ENCODE measurements around the gene SNX3.
"Not testable (repeated sequence)": the region's sequence is repeated elsewhere in the genome, so short reads cannot be mapped to it uniquely, and the experiment has no call there.

The SNX3 gene

DNA sequence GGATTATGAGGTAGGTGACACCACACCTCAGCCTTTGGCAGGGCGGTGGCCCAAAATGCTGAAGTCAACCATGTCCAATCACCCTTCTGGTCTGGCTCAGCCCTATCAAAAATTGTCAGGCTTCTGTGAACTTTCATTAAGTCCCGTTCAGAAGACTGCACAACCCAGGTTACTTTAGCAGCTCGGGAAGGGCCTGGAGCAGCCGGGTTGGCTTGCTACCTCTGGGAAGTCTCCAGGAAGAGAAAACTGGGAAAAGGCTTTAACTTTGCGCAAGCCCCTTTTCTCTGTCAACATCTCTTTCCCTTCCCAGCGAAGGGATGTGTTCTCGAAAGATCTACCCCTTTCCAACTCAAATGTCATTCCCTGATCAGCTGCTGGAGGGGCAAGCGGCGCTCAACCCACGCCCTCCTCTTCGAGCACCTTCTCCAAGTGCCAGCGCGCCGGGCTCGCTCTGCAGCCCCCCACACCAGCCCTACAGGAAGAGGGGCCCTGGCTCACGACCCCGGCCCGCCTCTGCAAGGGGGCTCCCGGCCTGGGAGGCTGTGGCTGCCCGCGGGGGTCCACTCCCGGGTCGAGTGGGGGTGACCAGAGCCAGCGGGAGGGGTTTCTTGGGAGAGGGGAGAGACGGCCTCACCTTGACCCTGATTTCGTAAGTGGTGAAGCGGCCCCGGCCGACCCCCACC is 573 bp downstream of the SNX3 start:
- peak in 1 of 3 donors; percentile 10 for DNase-seq (ENCODE audit: low read depth in 3 of 3)

DNA sequence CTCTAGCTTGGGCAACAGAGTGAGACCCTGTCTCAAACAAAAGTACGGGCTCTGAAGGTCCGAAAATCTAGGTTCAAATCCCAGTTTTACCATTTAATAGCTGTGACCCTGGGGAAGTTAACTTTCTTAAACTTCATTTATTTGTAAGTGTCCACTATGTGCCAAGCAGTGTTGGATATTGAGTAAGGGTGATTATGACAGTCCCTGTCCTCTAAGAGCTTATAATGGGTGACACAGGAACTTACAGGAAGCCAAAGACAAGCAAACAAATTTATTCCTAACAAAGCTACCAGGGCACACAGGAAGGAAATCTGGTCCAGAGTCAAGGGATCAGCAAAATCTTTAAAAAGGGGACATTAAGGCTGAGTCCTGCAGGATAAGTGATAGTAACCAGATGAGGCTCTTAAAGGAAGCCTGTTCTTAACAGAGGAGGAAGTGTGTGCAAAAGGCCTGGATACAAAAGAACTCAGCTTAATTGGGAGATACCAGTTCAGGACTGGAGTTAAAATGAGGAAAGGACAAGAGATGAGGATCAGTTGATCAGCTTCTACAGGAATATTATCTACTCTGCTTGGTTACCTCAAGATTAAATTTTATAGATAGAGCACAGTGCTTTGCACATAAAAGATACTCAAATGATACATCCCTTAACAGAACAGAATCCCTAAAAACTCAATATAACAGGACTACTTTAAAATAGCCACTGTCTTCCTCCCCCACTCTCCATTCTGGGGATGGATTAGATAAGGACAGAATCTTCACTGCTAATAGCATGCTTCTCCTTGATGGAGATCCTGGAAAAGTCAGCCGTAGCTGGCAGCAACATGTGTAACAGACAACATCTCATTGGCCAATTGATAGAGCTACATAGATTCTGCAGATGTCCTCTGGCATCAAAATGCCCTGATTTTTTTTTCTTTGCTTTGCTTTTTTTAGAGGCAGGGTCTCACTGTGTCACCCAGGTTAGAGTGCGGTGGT is 6.1 kb downstream of the SNX3 start:
- no peak for DNase-seq (ENCODE audit: low read depth in 3 of 3)

DNA sequence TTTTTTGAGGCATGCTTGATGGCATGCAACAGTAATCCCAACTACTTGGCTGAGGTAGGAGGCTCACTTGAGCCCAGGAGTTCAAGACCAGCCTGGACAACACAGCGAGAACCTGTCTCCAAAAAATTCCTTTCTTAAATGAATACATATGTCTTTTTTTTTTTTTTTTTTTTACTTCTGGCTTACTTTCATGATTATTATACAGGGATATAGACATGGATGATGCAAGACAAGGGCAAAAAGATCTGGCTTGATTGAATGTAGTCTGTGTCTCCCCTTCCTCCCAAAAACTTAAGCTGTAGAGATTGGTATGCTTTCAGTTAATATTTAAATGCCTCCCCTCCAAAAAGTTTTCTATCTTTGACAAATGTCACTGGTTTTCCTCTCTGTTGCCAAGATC is 7.6 kb downstream of the SNX3 start:
- no peak for DNase-seq (ENCODE audit: low read depth in 3 of 3)

DNA sequence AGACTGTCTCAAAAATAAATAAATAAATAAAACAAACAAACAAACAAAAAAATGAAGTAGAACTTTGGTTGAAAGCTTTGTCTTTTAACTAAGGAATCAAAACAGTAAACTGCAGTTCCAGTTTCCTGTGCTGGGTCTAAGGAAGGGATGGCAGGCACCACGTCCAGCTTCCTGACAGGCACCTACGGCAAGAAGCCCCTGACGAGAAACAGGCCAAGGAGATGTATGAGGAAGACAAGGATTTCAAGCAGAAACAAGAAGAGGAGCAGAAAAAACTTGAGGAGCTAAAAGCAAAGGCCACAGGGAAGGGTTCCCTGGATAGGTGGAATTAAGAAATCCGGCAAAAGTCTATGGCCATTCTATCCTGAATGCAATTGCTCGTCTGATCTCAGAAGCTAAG is 8.8 kb downstream of the SNX3 start:
- no peak for DNase-seq (ENCODE audit: low read depth in 3 of 3)

DNA sequence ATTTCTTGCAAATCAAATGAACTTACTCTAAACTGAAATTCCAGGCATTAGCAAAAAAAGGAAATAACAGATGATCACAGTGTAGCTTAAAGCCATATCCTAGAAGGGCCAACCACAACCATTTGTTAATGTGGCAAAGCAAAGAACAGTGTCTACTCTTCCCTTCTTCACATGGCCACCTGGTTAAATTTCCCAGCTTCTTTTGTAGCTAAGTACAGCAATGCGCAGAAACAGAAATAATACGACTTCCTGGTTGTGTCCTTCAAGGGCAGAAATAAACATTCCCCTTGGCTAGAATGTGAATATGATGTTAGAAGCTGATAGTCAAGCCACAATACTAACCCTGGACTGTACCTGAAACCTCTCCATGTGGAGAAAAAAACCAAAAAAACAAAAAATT is 9.6 kb downstream of the SNX3 start:
- no peak for DNase-seq (ENCODE audit: low read depth in 3 of 3)

DNA sequence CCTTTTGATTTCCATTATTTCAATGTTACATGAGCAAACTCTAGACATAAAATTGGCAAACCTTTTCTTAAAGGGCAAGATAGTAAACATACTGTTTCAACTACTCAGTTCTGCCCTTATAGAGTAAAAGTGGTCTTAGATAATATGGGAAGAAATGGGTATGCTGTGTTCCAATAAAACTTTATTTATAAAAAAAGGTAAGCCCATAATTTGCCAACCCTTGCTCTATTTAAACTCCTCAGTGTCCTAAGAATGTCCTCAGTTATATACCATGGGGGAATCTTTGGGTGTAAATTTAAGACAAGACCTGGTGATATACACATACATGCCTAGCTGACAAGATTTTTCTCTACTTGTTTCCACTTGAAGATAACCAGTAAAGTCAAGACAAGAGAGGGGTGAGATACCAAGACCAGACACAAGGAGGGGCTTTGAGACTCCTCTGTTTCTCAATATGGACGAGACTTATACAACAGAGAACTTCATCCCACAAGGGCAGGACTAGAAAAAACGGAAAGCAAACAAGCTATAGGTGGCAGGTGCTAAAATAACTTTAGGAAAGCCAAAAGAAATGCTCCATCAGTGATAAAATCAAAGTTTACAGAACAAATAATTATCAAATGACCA is 10.5 kb downstream of the SNX3 start:
- no peak for DNase-seq (ENCODE audit: low read depth in 3 of 3)

DNA sequence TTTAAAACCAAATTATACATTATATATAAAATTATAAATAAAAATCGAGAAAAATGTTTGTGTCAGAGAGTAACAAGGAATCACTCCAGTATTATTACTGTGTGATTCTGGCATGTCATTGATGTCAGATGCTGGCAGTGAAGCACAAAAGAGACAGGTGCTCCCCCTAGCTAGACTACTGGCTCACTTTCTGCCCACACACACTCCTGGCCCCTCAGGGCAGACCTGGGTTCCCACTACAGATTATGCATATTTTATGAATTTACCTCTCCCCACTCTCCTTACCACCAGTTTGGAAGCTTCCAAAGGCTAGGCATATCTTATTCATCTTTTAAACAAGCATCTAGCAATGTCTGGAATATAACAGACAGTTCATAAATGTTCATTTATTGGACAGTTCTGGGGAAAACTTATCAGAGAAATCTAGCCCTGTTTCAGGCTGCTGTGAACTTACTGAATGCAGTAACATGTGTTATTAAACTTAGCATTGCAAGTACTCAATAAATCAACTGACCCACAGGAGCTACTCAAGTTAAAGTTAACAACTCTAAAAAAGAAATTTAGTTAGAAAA is 12.8 kb downstream of the SNX3 start:
- DNase-seq (ENCODE audit: low read depth in 3 of 3) = no peak

DNA sequence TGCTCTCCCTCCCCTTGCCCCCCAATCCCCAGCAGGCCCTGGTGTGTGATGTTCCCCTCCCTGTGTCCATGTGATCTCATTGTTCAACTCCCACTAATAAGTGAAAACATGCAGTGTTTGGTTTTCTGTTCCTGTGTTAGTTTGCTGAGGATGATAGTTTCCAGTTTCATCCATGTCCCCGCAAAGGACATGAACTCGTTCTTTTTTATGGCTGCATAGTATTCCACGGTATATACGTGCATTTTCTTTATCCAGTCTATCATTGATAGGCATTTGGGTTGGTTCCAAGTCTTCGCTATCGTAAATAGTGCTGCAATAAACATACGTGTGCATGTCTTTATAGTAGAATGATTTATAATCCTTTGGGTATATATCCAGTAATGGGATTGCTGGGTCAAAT is 15.7 kb downstream of the SNX3 start:
- DNase-seq (ENCODE audit: low read depth in 3 of 3) = not testable (repeated sequence)

DNA sequence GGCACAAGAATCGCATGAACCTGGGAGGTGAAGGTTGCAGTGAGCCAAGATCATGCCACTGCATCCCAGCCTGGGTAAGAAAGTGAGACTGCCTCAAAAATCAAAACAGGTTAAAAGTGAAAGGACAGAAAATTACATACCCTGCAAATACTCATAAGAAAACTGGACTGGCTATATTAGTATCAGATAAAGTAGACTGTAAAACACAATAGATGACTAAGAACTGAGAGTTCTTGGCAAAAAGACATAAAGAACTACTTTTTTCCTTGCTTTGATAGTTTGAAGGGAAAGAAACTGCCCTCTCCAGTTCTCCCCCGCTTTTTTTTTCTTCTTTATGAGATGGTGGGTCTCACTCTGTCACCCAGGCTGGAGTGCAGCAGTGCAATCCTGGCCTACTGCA is 17.0 kb downstream of the SNX3 start:
- no peak for DNase-seq (ENCODE audit: low read depth in 3 of 3)

DNA sequence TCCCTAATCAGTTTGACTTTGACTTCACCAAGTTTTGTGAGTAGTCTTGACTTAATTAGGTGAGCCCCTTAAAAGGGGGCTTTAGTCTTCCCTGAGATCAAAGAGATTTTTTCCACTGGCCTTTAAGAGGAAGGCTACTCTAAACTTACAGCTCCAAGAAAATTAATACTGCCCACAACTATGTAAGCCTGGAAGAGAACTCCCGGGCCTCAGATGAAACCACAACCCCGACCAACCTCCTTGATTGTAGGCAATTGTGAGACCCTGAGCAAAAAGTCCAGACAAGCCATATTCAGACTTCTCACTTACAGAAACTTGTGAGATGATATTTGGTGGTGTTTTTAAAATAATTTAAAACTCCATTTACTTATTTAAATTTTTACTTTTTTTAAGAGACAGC is 18.1 kb downstream of the SNX3 start:
- DNase-seq (ENCODE audit: low read depth in 3 of 3) = no peak

DNA sequence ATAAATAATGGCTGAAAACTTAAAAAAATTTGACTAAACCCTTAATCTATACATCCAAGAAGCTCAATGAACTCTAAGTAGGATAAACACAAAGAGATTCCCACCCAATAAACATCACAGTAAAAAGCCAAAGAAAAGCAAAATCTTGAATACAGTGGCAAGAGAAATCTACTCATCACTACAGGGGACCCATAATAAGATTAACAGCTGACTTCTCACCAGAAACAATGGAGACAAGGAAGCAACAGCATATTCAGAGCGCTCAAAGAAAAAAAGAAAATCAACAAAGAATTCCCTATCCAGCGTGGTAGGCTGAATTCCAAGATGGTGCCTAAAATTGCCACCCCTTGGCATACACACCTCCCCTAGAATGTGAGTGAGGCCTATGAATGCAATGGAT is 18.6 kb downstream of the SNX3 start:
- DNase-seq (ENCODE audit: low read depth in 3 of 3) = no peak

DNA sequence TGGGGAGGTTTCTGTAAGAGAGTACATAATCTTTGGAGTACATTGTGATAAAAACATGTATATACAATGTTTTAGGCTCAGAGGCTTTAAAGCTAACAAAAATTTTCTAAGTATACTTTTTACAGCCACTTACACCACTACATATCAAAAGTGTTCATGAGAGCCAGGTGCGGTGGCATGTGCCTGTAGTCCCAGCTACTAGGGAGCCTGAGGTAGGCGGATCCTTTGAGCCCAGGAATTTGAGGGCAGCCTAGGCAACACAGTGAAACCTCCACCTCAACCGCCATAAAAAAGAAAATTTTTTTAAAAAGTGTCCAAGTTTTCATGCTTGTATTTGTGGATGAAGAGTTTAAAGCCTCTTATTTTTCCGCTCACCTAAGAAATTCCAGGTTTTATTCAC is 22.5 kb downstream of the SNX3 start:
- no peak for DNase-seq (ENCODE audit: low read depth in 3 of 3)

DNA sequence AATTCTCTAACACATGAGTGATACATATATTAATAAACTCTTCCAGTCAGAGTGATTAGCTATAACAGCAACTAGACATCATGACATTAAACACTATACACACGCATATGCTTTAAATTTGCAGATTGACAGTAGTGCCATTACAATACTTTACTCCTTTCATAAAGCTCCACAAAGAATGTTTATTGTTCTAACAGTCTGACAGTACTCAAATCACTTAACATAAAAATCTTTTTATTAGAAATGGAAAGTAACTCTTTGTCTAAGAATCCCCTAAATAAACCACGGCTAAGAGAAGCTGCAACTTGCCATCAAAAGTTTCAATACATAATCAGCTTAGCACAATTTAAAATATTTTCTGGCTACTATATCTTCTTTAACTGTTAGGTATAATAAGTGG is 24.0 kb downstream of the SNX3 start:
- no peak for DNase-seq (ENCODE audit: low read depth in 3 of 3)

DNA sequence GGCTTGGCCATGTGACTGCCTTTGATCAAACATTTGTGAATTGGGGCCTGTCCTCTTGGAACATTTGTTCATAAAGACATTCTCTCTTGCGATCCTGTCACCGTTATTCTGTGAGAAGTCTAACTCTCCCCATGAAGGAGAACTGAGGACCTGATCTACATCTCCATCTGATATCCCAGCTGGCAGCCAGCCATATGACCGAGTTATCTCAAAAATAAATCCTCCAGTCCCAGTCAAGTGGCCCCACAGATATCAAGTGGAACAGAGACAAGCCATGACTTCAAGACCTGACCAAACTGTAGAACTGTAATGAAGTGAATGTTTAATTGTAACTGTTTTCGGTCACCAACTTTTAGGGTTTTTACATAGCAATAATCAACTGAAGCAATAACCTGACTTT is 25.7 kb downstream of the SNX3 start:
- DNase-seq (ENCODE audit: low read depth in 3 of 3) = no peak

DNA sequence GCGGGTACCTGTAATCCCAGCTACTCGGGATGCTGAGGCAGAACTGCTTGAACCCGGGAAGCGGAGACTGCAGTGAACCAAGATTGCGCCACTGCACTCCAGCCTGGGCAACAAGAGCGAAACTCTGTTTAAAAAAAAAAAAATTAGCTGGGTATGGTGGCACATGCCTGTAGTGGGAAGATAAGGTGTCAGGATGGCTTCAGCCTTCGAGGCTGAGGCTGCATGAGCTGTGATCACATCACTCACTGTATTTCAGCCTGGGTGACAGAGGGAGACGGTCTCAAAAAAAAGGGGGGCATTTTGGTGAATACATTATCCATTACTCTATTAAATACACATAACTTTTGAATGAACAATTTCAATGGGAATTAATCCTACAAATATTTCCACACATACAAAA is 32.4 kb downstream of the SNX3 start:
- DNase-seq (ENCODE audit: low read depth in 3 of 3) = no peak

DNA sequence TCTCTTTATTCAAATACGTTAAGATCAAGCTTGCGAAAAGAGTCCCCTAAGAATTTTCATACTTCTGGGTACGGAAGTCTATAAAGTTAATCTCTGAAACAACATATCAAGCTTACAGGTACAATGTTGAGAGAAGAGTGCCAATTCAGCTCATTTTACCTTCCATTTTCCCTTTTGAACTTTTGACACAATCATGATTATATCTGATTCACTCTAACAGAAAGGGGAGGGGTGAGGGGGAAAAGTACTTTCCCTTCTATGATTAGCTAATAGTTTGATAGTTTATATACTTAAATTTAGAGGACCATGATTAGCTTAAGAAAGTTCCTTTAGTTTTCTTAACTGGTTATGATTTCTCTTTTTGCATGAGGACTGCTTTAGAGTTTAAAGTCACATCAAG is 33.5 kb downstream of the SNX3 start:
- DNase-seq (ENCODE audit: low read depth in 3 of 3) = no peak

DNA sequence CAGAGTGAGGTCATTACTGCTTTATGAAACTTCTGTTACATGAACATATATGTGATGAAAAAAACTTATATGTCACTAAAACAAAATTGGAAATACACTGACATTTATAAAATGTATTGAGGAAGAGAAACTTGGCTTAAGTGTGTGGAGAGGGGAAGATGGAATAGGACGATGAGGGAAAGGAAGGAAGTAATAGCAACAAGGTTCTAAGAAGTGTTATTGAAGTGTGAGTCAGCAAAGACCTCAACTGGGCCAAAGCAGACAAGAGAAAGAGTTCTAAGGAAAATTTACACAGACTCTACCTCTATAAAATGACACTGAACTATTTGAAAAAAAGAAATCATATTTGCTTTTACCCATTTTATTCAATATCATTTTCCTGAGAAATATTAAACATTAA is 38.3 kb downstream of the SNX3 start:
- DNase-seq (ENCODE audit: low read depth in 3 of 3) = no peak

DNA sequence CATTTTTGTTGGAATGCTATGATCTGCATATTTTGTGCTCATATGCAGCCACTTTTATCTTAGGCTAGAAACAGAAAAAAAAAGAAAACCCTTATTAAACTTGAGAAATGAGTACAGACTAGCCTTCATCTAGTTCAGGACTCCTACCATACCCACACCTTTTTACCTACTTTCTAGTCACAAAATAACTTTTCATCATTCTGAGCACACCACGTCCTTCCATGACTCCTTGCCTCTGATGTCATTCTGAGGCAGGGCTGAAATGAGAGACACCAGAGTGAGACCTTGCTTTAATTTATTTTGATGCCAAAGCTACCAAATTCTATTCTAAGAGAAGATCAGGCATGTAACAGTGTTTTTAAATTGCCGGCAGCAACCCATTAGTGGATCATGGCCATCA is 38.8 kb downstream of the SNX3 start:
- no peak for DNase-seq (ENCODE audit: low read depth in 3 of 3)

DNA sequence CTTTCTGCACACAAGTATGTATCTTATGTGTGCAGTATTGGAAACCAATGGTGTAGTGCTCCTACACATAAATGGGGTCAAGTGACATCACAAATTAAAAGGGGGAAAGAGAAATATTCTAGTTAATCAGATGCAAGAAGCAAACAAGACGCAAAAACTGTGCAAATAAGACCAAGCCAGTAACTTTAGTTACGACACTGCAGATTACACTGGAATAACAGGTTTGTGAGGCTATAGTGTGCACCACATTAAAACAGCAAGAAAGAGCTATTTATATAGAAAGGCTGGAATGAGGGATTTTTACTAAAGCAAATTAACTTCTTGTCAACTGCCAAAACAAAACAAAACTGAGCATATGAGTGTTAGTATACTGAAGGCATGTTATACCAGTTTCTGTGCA is 49.2 kb downstream of the SNX3 start:
- no peak for DNase-seq (ENCODE audit: low read depth in 3 of 3)

DNA sequence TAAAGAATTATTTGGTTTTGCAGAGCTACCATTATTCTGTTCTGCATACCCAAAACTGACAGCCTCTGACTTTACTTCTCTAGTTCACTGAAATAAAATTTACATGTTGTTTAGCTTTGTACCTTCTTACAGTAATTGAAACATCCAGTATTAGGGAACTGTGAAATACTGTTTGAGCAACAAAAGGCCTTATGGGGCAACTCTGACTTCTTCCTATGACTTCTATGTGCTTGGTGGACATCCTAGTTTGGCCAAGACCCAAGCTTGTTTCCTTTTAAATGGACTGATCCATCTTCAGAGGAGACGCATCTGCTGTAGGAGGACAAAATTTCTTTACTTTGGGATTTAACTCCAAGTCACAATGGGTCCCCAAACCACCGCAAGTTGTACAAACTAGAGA is 50.3 kb downstream of the SNX3 start:
- DNase-seq (ENCODE audit: low read depth in 3 of 3) = no peak

DNA sequence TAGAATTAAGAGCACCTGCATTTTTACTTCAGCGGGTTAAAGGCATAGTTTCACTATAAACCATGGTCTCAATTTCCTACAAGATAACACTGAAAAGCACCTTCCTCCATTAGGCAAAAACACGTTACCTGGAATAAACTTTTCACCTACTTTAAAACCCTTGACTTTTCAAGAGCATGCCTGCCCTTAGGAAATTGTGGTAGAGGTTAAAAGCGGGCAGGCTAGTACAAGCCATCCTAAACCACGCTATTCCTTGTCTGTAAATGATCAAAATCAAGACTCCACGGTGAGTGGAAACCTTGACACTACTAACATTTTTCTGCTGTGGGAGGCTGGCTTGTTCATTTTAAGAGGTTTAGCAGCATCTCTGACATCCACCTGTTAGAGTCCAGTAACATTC is 51.1 kb downstream of the SNX3 start:
- DNase-seq (ENCODE audit: low read depth in 3 of 3) = no peak

DNA sequence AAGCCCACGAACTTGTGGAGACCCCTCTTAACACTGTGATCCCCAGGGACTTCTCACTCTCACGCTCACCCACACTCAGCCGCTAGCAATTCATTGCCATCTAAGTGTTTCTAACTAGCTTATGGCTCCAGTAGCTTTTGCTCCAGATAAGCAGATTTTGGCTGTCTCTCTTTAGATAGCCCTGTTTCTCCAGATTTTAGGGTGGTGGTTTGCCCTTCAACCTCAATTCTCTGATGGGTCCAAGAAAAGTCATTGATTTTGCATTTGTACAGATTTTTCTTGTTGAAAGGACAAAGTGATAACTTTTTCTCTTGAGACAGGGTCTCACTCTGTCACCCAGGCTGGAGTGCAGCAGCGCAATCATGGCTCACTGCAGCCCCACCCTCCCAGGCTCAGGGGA is 53.8 kb downstream of the SNX3 start:
- no peak for DNase-seq (ENCODE audit: low read depth in 3 of 3)
